ENCODE results near the gene SLC25A41.

- TF ChIP-seq TAF1 (IDR thresholded peaks at IDR 0.05; ENCODE audit: low read depth, low read length) (no peak), POLR2AphosphoS5 (IDR thresholded peaks at IDR 0.05; ENCODE audit: low read depth, low read length) (no peak), CHD2 (IDR thresholded peaks at IDR 0.05; ENCODE audit: low read length) (no peak), POLR2A (IDR thresholded peaks at IDR 0.05; ENCODE audit: control extremely low read depth in 1 of 2, low read depth in 2 of 2, low read length in 2 of 2) (no peak)
- TF ChIP-seq, protein P1, sequence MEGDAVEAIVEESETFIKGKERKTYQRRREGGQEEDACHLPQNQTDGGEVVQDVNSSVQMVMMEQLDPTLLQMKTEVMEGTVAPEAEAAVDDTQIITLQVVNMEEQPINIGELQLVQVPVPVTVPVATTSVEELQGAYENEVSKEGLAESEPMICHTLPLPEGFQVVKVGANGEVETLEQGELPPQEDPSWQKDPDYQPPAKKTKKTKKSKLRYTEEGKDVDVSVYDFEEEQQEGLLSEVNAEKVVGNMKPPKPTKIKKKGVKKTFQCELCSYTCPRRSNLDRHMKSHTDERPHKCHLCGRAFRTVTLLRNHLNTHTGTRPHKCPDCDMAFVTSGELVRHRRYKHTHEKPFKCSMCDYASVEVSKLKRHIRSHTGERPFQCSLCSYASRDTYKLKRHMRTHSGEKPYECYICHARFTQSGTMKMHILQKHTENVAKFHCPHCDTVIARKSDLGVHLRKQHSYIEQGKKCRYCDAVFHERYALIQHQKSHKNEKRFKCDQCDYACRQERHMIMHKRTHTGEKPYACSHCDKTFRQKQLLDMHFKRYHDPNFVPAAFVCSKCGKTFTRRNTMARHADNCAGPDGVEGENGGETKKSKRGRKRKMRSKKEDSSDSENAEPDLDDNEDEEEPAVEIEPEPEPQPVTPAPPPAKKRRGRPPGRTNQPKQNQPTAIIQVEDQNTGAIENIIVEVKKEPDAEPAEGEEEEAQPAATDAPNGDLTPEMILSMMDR (IDR thresholded peaks at IDR 0.05; ENCODE audit: control extremely low read depth in 1 of 3, insufficient read depth in 1 of 3, low read depth in 1 of 3, low read length in 3 of 3), result no peak
These were observed 16.6 kb upstream of the SLC25A41 start for GRCh38 chr19:6450166-6450565.

All from H1 (cell line).